ENCODE data around the gene KLRC3.
"Not testable (repeated sequence)": the region's sequence is repeated elsewhere in the genome, so short reads cannot be mapped to it uniquely, and the experiment has no call there.

Gene KLRC3

DNA sequence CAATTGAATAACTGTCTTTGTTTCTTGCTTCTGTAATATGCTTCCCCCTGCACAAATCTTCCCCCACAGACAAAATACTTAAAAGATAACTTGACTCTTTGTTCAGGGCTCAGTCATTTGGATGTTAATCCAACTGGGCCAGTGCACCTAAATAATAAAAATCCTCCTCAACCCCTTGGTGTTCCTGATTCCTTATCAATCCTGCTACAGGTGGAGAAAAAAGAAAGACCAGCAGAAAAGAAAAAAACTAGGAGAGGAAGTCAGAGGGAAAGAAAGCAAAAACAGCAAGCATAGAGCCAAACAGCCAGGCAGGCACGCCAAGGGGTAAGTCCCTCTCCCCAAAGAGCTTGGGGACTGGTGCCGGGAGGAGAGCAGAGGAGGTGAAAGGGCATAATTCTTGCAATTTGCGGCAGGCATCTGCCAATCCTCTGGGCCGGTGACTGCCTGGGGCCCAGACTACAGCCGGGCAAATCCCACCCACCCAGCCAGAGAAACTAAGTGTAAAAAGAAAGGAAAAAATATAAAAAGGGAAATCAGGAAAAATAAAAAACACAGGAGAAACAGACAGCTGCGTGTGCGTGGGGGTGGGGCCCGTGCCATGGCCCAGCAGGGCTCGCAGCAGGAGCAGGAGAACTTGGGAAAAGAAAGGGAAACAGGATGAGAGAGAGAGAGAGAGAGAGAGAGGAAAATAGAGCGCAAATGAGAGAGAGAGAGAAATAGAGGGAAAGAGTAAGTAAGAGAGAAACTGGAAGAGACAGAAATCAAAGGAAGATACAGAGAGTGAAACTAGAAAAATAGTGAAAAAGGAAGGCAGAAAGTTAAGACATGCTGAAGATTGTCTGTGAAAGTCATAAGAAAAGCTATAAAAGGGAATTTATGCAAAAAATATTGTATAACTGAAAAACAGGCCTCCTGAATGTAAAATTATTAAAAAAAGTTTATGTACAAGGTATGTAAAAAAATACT is 51.9 kb downstream of the KLRC3 start:
- no peak for DNase-seq

DNA sequence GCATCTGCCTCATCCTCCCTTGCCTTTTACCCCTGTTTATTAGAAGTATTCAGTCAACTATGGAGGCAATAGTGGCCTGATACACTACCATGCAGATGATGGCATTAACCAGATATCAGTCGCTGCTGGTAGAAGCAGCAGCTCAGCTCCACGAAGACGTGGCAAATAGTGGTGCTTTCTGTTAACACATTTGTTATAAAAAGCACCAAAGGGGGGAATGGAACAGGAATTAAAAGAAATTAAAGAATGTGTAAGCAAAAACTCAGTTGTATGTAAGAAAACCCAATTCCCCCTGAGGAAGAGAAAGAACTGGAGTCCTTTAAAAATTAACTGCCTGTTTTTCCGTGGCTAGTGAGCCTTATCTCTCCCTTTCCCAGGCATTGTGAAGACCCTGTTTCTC is 52.7 kb downstream of the KLRC3 start:
- DNase-seq: not testable (repeated sequence)

DNA sequence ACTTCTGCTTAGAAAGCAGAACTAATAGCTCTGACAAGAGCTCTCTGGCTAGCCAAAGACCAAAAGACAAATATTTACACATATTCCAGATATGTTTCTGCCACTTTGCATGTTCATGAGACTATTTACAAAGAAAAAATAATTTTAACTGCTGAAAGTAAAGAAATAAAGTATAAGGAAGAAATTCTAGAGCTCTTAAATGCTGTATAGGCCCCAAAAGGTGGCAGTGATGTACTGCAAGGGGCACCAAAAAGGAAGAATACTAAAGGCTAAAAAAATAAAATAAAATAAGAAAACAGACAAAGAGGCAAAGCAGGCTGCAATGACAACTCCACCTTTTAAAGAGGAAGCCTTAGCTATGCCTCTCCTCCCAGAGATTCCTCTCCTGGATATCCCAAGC is 53.5 kb downstream of the KLRC3 start:
- no peak for DNase-seq

DNA sequence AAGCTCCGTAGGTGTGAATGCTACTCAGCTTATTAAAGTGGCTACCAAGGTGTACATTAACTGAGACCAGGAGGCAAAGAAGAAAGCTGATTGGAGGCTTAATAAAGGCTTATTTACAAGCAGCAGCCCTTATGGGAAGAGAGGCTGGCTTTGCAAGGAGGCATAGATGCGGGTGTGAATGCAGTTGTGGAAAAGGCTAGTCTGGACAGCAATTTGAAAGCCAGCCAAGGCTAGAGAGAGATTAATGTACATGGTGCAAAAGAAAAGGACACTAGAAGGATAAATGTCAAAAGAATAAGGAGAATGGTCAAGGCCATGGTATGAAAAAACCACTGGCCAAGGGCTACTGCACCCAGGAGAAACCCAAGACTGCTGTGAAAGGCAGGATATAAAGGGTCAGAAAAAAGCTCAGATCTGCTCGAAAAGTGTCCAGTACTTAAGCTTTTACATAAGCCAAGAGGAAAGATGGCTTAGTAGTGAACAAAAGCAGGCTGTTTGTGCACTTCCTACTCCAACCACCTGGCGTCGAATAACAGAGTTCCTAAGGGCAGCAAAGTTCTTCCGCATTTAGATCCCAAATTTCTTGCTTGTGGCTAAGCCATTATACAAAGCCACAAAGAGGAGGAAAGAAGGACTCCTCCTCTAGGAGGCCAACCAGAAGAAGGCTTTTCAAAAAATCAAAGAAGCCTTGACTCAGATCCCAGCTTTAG is 54.5 kb downstream of the KLRC3 start:
- no peak for DNase-seq

DNA sequence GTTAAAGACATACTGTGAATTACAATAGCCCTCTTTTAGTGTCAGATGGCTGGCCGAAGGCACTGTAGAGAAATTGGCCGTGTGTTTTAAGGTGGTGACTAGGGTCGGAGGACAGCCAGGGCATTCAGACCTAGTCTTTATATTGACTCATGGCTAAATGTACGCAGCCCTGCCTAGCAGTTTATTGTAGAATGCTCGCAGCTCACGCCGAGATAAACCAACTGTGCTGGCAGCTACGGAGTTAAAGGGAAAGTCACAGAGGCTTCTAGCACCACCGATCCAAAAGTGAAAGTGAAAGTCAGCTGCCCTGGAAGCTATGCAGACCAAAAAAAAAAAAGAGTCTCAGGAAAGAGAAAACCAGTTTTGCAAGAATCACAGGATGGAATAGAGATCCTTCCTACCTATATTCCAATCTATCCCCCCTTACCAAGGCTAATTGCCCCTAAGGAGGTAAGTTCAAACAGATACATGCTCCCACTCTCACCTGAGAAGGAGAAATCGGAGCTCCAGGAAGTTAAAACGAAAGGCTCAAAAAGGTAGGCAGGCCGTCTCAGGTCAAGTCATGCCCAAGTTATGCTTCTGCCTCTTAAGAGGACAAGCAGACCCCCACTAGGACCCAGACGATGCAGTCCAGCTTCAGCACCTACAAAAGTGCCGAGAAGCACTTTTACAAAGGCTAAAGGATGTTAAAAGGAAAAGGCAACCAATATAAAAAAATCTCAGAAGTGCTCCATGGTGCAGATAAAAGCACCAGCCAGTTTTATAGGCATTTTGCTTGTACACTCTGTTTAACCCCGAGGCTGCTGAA is 55.4 kb downstream of the KLRC3 start:
- DNase-seq: peak; percentile 64

DNA sequence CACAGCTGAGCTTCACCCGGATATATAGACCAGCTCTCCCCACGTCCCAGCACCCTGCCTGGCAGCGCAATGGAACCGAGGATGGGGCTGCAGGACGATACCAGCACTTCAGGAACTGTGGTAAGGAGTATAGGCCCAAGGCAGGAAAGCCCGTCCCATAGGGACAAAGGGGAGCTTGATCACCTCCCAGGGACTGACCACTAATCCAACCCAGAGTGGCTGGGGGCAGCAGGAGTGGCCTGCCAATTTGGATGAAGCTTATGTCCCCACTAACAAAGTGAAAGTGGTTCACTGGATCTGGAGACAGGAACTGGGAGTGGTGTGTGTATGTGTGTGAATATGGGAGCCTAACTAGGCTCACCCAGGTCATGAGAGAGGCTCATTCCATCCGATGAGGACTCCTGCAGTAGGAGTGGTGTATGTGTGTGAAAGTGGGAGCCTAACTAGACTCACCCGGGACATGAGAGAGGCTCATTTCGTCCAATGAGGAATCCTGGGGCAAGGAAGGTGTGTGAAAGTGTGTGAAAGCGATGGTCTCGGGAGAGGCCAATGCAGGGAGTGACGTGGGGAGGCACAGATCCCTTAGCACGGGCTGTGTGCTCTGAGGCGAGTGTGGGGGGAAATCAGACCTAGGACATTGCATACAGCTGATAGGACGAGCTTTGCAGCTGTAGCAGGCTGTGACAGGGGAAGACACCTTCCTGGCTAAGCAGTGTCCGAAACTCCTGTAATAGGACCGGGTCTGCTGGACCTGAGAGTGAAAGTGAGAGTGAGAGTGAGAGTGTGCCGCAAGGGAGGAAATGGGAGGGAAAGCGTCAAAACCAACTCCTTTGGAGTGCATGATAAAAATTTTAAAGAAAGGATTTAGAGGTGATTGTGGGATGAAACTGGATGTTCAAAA is 56.2 kb downstream of the KLRC3 start:
- peak; percentile 42 for DNase-seq

DNA sequence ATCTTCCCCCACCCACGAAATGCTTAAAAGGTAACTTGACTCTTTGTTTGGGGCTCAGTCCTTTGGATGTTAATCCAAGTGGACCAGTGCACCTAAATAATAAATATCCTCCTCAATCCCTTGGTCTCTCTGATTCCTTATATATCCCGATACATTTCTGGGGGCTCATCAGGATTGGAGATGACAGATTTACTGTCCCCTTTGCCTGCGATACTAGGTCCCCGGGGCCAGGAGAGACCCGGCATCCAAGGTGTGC is 56.8 kb downstream of the KLRC3 start:
- no peak for DNase-seq

DNA sequence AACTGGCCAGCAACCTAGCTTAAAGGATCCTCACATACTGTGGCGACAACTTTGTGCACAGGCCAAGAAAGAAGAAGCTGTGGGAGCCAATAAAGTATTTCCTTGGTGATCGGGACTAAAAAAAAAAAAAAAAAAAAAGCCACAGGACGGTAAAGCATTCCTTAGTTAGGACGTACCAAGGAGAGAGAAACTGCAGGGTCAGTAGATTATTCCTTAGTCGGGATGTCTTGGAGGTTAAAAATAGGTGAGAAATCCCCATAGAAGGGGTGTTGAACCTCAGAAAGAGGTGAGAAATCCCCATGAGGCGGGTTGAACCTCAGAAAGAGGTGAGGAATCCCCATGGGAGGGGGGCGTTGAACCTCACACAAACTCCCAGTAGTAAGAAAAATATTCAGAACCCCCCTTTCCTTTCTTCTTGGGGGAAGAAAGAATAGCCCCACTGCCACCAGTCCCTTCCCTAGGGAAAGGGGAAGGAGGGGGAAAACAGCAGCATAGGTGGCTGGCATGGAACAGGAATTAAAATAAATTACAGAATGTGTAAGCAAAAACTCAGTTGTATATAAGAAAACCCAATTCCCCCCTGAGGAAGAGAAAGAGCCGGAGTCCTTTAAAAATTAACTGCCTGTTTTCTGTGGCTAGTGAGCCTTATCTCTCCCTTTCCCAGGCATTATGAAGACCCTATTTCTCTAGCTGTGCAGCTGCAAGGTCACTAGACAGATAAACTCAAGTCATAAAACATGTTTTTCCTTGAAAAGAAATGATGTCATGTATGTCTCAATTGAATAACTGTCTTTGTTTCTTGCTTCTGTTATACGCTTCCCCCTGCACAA is 57.4 kb downstream of the KLRC3 start:
- DNase-seq: no peak

DNA sequence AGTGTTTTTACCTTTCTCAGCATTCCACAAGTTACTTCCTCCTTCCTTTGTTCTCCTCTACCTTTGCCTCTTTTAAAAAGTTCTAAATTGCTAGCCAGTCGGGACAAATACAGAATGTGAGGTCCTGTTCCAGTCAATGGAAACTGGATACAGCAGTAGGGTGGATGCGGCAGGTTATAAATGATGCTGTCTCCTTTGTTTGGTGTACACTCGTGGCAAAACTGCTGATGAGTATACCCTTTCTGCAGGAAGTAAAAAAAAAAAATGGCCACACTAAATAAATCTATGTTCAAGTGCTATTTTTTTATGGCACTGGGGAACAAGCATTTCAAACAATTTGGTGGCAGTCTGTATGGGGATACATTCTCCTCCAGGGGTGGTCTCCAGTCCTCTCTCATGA is 58.1 kb downstream of the KLRC3 start:
- no peak for DNase-seq

All from activated CD4-positive, alpha-beta T cell treated with anti-CD3 and anti-CD28 coated beads, Interleukin-2, amount 50 U/mL, for 16 hours (primary cell).